ENCODE data around the gene CDKN2B-AS1.

DNA sequence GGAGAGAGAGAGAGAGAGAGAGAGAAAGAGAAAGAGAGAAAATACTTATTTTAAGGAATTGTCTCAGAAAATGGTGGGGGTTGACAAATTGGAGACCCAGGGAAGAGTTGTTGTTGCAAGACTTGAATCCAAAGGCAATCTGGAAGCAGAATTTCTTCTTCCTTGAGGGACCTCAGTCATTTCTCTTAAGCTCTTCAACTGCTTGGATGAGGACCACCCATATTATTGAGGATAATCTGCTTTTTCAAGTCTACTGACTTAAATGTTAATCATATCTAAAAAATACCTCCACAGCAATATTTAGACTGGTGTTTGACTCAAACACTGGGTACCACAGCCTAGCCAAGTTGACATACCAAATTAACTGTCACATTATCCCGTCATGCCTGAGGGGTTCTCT is 2.9 kb downstream of the CDKN2B-AS1 start:
- no peak for TF ChIP-seq GATA3 (IDR thresholded peaks at IDR 0.05; ENCODE audit: low read depth, low read length)
- no peak for TF ChIP-seq GATA2 (IDR thresholded peaks at IDR 0.05; ENCODE audit: low read depth, low read length)
